ENCODE results near the gene DPCD.

DNA sequence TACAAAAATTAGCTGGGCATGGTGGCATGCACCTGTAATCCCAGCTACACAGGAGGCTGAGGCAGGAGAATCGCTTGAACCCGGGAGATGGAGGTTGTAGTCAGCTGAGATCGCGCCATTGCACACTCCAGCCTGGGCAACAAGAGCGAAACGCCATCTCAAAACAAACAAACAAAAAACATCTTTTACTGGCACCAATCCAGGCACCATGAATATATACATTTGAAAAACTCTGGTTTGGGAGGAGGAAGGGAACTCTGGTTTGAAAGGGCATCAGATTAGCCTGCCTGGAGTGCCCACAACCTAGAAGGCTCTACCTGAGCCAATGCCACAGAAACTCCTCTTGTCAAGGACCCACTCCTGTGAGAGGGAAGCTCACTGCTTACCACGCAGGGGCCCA, 16.0 kb upstream of the DPCD start:
- TF ChIP-seq POLR2A (IDR thresholded peaks at IDR 0.05; ENCODE audit: low read depth, low read length) (no peak), POLR2AphosphoS5 (IDR thresholded peaks at IDR 0.05; ENCODE audit: low read depth, low read length) (no peak), TAF1 (IDR thresholded peaks at IDR 0.05; ENCODE audit: low read depth, low read length) (no peak), POU2F2 (IDR thresholded peaks at IDR 0.05; ENCODE audit: low read depth, low read length) (no peak)

Data from GM12891 (cell line).